MM.1S (cell line): ENCODE data around the gene ZNF248.

ENCODE experiments used
- CTCF ChIP-seq: fragments of 300-600 bp; sonication (generic); IDR thresholded peaks from 2 replicates; pipeline ENCODE4 v1.5.1; 2016; ENCODE audit warnings: antibody characterized with exemption, low read length, mixed read lengths
- EZH2 ChIP-seq: fragments of 300-600 bp; sonication (generic); optimal IDR thresholded peaks from 2 replicates; pipeline ENCODE3; 2017; ENCODE audit warnings: low read depth, mild to moderate bottlenecking, antibody characterized with exemption, low read length, mixed read lengths
- EZH2phosphoT487 ChIP-seq: fragments of 300-600 bp; sonication (generic); IDR thresholded peaks from 2 replicates; pipeline ENCODE4 v1.6.1; 2018; ENCODE audit warnings: antibody characterized with exemption, low read length

GRCh38 chr10:37760817-37761216, 96.6 kb downstream of the ZNF248 start:
- TF ChIP-seq CTCF (no peak), EZH2 (no peak), EZH2phosphoT487 (no peak)
